Common myeloid progenitor, CD34-positive (primary cell): Measurements from ENCODE around the gene AP2M1.

Source experiments
- CTCF ChIA-PET: fragments of 350-600 bp; sonication (Branson Sonifier 250); formaldehyde crosslinking; loops from one replicate; lab custom pipeline; 2021; ENCODE audit warnings: antibody characterized with exemption; lab: Charles Lee
- POLR2A ChIA-PET: fragments of 350-600 bp; sonication (Branson Sonifier 250); formaldehyde crosslinking; loops from one replicate; lab custom pipeline; 2021; ENCODE audit warnings: antibody characterized with exemption; lab: Charles Lee
- DNase-seq, 3 donors: peaks; one replicate each; pipeline versions ENCODE4 v3.0.0 to v3.0.0-alpha.2; 2013
- H3K27ac ChIP-seq, 2 experiments: 1 replicate in 1 of 2; 2 replicates in 1 of 2; pipeline ENCODE4 v1.7.0; 2013; ENCODE audit warnings: inconsistent platforms in 2 of 2, low read length in 2 of 2, mild to moderate bottlenecking in 2 of 2, low read depth in 1 of 2, moderate library complexity in 1 of 2; ENCODE audit not compliant: severe bottlenecking in 2 of 2, insufficient read depth in 1 of 2, poor library complexity in 1 of 2
- H3K27me3 ChIP-seq, 5 experiments: replicated peaks in 2 of 5; 1 replicate in 3 of 5; 2 replicates in 2 of 5; pipeline versions ENCODE4 v1.6.1 to v1.7.0; 2013; ENCODE audit warnings: low read length in 4 of 5, mild to moderate bottlenecking in 2 of 5, moderate library complexity in 2 of 5, inconsistent platforms in 1 of 5; ENCODE audit not compliant: insufficient read depth in 5 of 5, control insufficient read depth in 4 of 5
- H3K36me3 ChIP-seq, 4 experiments: 1 replicate in 2 of 4; 2 replicates in 2 of 4; pipeline versions ENCODE4 v1.6.1 to v1.7.0; 2013; ENCODE audit warnings: low read length in 3 of 4, control low read depth in 1 of 4, mild to moderate bottlenecking in 1 of 4; ENCODE audit not compliant: control insufficient read depth in 4 of 4, insufficient read depth in 4 of 4
- H3K4me1 ChIP-seq, 4 experiments: 1 replicate in 3 of 4; 2 replicates in 1 of 4; pipeline versions ENCODE4 v1.6.1 to v1.7.1; 2013; ENCODE audit warnings: low read length in 3 of 4, mild to moderate bottlenecking in 3 of 4, control low read depth in 1 of 4, inconsistent platforms in 1 of 4, moderate library complexity in 1 of 4; ENCODE audit not compliant: control insufficient read depth in 4 of 4, insufficient read depth in 4 of 4; ENCODE audit errors: control extremely low read depth in 1 of 4
- H3K4me3 ChIP-seq, 7 experiments: 1 replicate in 4 of 7; 2 replicates in 3 of 7; pipeline versions ENCODE4 v1.5.1 to v1.7.0; 2013; ENCODE audit warnings: mild to moderate bottlenecking in 7 of 7, low read length in 6 of 7, moderate library complexity in 6 of 7, inconsistent platforms in 2 of 7, low read depth in 2 of 7, control low read depth in 1 of 7; ENCODE audit not compliant: insufficient read depth in 4 of 7, control insufficient read depth in 1 of 7; ENCODE audit errors: extremely low read depth in 1 of 7
- H3K9me3 ChIP-seq, 5 experiments: 1 replicate in 4 of 5; 2 replicates in 1 of 5; pipeline versions ENCODE4 v1.6.1 to v1.7.1; 2013; ENCODE audit warnings: low read length in 4 of 5, mild to moderate bottlenecking in 2 of 5, inconsistent platforms in 1 of 5, low read depth in 1 of 5, moderate library complexity in 1 of 5; ENCODE audit not compliant: control insufficient read depth in 4 of 5, insufficient read depth in 2 of 5; ENCODE audit errors: control extremely low read depth in 1 of 5
- WGBS: methylation state at CpG from one replicate; pipeline ENCODE4 v1.1.5; 2013; ENCODE audit not compliant: insufficient coverage; 5-methylcytosine and 5-hydroxymethylcytosine counted together

AP2M1 gene

DNA sequence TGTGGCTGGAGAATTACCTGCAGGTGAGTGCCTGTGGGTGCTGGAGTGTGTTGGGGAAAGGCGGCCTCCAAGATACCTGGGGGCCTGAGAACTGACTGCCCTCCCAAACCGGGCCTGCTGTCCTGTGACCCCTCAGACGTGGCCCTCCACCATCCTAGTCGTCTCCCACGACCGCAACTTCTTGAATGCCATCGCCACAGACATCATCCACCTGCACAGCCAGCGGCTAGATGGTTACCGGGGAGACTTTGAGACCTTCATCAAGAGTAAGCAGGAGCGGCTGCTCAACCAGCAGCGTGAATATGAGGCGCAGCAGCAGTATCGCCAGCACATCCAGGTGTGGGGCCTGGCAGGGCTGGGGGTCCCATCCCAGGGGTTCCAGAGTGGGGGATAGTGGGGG lies 14.8 kb downstream of the AP2M1 start:
- DNase-seq: no peak
- Histone ChIP-seq H3K36me3 (peaks cover 12 to 70% (median 58%) of the 10 kb centered on the region in 4 experiments), H3K4me3 (no peak overlapping the region), H3K9me3 (no peaks in the 10 kb centered on the region), H3K27ac (no peak overlapping the region), H3K27me3 (no peaks in the 10 kb centered on the region), H3K4me1 (peaks cover 12 to 23% (median 18%) of the 10 kb centered on the region in 4 experiments)
- POLR2A ChIA-PET: no interaction called here
- CTCF ChIA-PET: no interaction called here
- WGBS: 95% methylated on average over 13 of the region's 13 CpGs

DNA sequence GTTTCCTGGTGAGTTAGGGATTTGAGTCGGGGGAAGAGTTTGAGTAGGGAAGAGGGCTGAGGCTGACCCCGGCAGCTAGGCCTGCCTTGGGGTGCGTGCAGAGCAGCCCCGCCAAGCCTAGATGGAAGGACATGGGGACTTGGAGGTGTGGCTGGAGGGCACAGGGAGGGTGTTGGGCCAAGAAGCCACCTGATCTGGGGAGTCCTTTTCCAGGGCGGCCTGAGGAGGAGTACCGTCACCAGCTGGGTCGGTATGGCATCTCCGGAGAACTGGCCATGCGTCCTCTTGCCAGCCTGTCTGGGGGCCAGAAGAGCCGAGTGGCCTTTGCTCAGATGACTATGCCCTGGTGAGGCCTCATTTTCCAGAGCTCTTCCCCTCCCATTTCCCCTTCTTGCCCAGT lies 18.2 kb downstream of the AP2M1 start:
- DNase-seq: no peak
- no peaks in the 10 kb centered on the region for H3K9me3 ChIP-seq
- no peak overlapping the region for H3K4me3 ChIP-seq
- ChIA-PET CTCF (no interaction called here), POLR2A (interaction anchor here (0.6 kb wide), 1 partner anchor 13 kb away, joined by 3 read pairs; no protein-coding TSS in a partner anchor)
- WGBS: 99% methylated on average over 10 of the region's 10 CpGs
- H3K27ac ChIP-seq: no peak overlapping the region
- H3K4me1 ChIP-seq: no peaks in the 10 kb centered on the region
- H3K27me3 ChIP-seq: no peaks in the 10 kb centered on the region
- H3K36me3 ChIP-seq: peaks cover 12 to 80% (median 65%) of the 10 kb centered on the region in 4 experiments

- ChIA-PET POLR2A (no interaction called here), CTCF (interaction anchor here (0.7 to 1.9 kb wide), 5 partner anchors 10 to 231 kb away, joined by 3 to 6 read pairs (median 4); partner anchors contain the start of gene AP2M1)
- WGBS: 97% methylated on average over 7 of the region's 9 CpGs
- Histone ChIP-seq H3K27me3 (no peaks in the 10 kb centered on the region), H3K27ac (no peak overlapping the region), H3K9me3 (no peaks in the 10 kb centered on the region), H3K4me3 (no peak overlapping the region), H3K36me3 (peaks cover 9 to 68% (median 54%) of the 10 kb centered on the region in 4 experiments), H3K4me1 (no peaks in the 10 kb centered on the region)
- no peak for DNase-seq
These were observed 19.4 kb downstream of the AP2M1 start for GRCh38 chr3:184193991-184194539.

DNA sequence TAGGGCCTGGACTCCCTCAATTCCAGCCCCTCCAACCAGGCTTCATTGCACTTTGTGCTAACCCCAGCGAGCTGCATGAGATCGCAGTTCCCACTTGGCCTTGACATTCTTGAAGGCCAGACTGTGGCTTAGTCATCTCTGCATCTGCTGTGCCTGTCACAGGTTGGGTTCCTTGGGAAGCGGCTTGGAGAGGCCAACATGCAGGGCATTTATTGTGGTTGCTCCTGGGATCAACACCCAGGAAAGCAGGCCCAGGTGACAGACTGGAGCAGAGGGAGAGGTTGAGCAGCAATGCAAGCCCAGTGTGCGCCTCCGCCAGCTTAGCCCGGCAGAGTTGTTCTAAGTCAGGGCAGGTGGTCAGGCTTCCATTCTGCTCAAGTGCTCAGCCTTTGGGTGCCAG lies 21.9 kb downstream of the AP2M1 start:
- DNase-seq: no peak
- Histone ChIP-seq H3K9me3 (no peaks in the 10 kb centered on the region), H3K27ac (no peak overlapping the region), H3K4me3 (no peak overlapping the region), H3K27me3 (no peaks in the 10 kb centered on the region), H3K36me3 (peaks cover 4 to 44% (median 33%) of the 10 kb centered on the region in 4 experiments), H3K4me1 (no peaks in the 10 kb centered on the region)
- ChIA-PET CTCF (interaction anchor here (1.0 to 1.1 kb wide), 2 partner anchors 9 to 31 kb away, joined by 3 read pairs; no protein-coding TSS in a partner anchor), POLR2A (no interaction called here)
- WGBS: 89% methylated on average over 6 of the region's 6 CpGs

DNA sequence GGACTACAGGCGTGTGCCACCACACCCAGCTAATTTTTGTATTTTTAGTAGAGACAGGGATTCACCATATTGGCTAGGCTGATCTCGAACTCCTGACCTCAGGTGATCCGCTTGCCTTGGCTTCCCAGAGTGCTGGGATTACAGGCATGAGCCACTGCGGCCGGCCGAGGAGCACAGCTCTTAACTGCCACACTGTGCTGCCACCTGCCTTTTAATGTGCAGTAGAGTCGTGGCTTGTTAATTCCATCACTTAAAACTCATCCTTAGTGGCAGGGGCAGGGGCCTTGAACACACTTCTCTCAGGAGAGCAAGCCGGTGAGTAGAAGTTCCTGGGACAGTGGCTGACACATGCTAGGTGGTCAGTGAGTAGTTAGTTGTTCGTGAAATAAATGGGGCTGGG lies 23.9 kb downstream of the AP2M1 start:
- ChIA-PET CTCF (interaction anchor here (1.1 to 1.3 kb wide), 2 partner anchors 29 to 300 kb away, joined by 3 to 6 read pairs; no protein-coding TSS in a partner anchor), POLR2A (no interaction called here)
- DNase-seq: no peak
- Histone ChIP-seq H3K4me3 (no peak overlapping the region), H3K27ac (no peak overlapping the region), H3K36me3 (peaks cover 3 to 25% (median 17%) of the 10 kb centered on the region in 4 experiments), H3K4me1 (no peaks in the 10 kb centered on the region), H3K9me3 (no peaks in the 10 kb centered on the region), H3K27me3 (no peaks in the 10 kb centered on the region)
- WGBS: 100% methylated on average over 4 of the region's 9 CpGs

GRCh38 chr3:184200825-184201224 lies 26.2 kb downstream of the AP2M1 start:
- no peak overlapping the region for H3K27ac ChIP-seq
- no peaks in the 10 kb centered on the region for H3K27me3 ChIP-seq
- H3K4me1 ChIP-seq: no peaks in the 10 kb centered on the region
- ChIA-PET POLR2A (no interaction called here), CTCF (no interaction called here)
- DNase-seq: no peak
- peaks cover 0 to 6% (median 4%) of the 10 kb centered on the region in 4 experiments for H3K36me3 ChIP-seq
- H3K4me3 ChIP-seq: no peak overlapping the region
- H3K9me3 ChIP-seq: no peaks in the 10 kb centered on the region

DNA sequence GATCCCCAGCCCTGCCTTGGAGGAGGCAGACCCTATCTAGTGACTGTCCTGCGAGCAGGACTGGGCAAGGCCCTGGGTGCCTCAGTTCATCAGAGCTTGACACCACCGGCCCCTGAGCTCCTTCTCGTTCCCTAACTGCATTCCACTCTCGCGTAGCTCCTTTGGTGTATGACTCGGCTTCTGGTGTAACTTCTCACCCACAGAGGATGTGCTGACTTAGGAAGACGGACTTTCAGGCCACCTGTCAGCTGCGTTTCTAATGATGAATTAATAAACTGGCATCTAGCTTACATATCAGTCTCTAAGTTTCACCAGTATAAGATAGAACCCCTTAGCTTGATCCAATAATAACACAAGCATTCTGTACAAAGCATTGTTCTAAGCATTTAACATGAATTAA lies 28.9 kb downstream of the AP2M1 start:
- no peak for DNase-seq
- H3K27ac ChIP-seq: no peak overlapping the region
- no peaks in the 10 kb centered on the region for H3K9me3 ChIP-seq
- H3K4me1 ChIP-seq: no peaks in the 10 kb centered on the region
- H3K27me3 ChIP-seq: peaks cover 2 to 10% (median 3%) of the 10 kb centered on the region in 5 experiments
- POLR2A ChIA-PET: no interaction called here
- CTCF ChIA-PET: interaction anchor here (0.6 to 2.2 kb wide), 6 partner anchors 9 to 336 kb away, joined by 3 to 8 read pairs (median 4); no protein-coding TSS in a partner anchor
- no peak overlapping the region for H3K4me3 ChIP-seq
- 92% methylated on average over 8 of the region's 8 CpGs for WGBS
- H3K36me3 ChIP-seq: no peaks in the 10 kb centered on the region
